Heart left ventricle (tissue), 13 donors: ENCODE measurements around the gene ZNF200.
"Not testable (repeated sequence)": the region's sequence is repeated elsewhere in the genome, so short reads cannot be mapped to it uniquely, and the experiment has no call there.

ENCODE experiments used
- POLR2A ChIP-seq, 2 donors: fragments of 450-650 bp; IDR thresholded peaks; one replicate each; pipeline ENCODE4 v1.6.1; 2017; ENCODE audit warnings: antibody characterized with exemption in 2 of 2, mild to moderate bottlenecking in 2 of 2, moderate library complexity in 2 of 2
- TF ChIP-seq, protein P1 (sequence below), 12 donors: fragments of 200-600 bp; sonication (generic) in 4 of 12; IDR thresholded peaks; one replicate each; pipeline versions ENCODE4 v1.5.0 to v1.8.0; 2018 to 2022; ENCODE audit warnings: antibody characterized with exemption in 12 of 12, mild to moderate bottlenecking in 5 of 12
- donor health status: ischemic (EF 13 %, LVEDD 7.1; RV severe dilation, severe dysfunction).
- donor health status: DM: no; HTN: yes; CAD: no.
- donor health status: DM: no; HTN: no; CAD: no.
- donor health status: ischemic (EF 25% LVEDD 6.9; RV normal size, moderate dysfunction).
- donor health status: ischemic (EF 25% LVEDD 5.7; RV mildly dilated, moderate dysfunction).
- donor health status: ischemic (EF 35%, LVEDD 5.7; RV mildly dilated, moderate dysfunction).
- donor health status: nonischemic (EF 11% LVEDD 7.7; RV severe dilation, severe dysfunction).
- donor health status: DM: yes; HTN: yes; CAD: no.
- donor health status: PGD.
- donor health status: ischemic (EF 29% LVEDD 5.4; RV normal size, mild dysfunction).
- donor health status: nonischemic (EF 23%, LVEDD 6.1; RV moderate dilation, normal function).

DNA sequence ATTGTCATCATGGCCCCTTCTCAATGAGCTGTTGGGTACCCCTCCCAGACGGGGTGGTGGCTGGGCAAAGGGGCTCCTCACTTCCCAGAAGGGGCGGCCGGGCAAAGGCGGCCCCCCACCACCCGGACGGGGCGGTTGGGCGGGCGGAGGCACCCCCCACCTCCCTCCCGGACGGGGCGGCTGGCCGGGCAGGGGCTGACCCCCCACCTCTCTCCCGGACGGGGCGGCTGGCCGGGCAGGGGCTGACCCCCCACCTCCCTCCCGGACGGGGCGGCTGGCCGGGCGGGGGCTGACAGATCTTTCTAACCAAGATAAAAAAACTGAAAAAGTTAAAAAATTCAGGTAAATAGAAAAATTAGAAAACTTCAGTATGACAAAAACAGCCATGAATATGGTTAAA is 36.3 kb upstream of the ZNF200 start:
- TF ChIP-seq, protein P1, sequence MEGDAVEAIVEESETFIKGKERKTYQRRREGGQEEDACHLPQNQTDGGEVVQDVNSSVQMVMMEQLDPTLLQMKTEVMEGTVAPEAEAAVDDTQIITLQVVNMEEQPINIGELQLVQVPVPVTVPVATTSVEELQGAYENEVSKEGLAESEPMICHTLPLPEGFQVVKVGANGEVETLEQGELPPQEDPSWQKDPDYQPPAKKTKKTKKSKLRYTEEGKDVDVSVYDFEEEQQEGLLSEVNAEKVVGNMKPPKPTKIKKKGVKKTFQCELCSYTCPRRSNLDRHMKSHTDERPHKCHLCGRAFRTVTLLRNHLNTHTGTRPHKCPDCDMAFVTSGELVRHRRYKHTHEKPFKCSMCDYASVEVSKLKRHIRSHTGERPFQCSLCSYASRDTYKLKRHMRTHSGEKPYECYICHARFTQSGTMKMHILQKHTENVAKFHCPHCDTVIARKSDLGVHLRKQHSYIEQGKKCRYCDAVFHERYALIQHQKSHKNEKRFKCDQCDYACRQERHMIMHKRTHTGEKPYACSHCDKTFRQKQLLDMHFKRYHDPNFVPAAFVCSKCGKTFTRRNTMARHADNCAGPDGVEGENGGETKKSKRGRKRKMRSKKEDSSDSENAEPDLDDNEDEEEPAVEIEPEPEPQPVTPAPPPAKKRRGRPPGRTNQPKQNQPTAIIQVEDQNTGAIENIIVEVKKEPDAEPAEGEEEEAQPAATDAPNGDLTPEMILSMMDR (IDR thresholded peaks at IDR 0.05) = not testable (repeated sequence)
- TF ChIP-seq POLR2A (IDR thresholded peaks at IDR 0.05) = not testable (repeated sequence)
